ENCODE data around the gene FADS1.

FADS1 gene

DNA sequence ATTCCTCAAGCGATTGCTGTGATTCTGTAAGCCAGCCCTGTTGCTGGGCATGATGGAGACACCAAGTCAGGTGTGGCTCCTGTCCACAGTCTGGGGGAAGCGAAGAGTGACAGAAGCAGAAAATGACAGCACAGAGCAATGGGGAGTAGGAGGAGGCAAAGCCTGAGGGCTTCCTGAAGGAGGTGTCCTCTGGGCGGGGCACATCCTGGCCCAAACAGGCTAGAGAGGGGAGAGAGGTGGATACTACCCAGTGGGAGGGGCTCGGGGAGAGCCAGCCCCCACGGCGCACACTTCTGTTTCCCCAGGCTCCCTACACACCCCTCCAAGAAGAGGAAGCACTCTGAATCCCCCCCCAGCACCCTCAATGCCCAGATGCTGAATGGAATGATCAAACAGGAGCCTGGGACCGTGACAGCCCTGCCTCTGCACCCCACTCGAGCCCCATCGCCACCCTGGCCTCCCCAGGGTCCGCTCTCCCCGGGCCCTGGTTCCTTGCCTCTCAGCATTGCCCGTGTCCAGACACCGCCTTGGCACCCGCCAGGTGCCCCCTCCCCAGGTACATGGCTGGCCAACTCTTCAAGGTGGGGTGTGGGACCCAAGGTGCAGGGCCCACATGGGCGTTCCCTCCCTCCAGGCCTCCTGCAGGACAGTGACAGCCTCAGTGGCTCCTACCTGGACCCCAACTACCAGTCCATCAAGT, 45.5 kb downstream of the FADS1 start:
- no peak overlapping the region for H3K4me3 ChIP-seq (ENCODE audit: low read length)
- DNase-seq (ENCODE audit: low read depth): no peak
- TF ChIP-seq, protein P1, sequence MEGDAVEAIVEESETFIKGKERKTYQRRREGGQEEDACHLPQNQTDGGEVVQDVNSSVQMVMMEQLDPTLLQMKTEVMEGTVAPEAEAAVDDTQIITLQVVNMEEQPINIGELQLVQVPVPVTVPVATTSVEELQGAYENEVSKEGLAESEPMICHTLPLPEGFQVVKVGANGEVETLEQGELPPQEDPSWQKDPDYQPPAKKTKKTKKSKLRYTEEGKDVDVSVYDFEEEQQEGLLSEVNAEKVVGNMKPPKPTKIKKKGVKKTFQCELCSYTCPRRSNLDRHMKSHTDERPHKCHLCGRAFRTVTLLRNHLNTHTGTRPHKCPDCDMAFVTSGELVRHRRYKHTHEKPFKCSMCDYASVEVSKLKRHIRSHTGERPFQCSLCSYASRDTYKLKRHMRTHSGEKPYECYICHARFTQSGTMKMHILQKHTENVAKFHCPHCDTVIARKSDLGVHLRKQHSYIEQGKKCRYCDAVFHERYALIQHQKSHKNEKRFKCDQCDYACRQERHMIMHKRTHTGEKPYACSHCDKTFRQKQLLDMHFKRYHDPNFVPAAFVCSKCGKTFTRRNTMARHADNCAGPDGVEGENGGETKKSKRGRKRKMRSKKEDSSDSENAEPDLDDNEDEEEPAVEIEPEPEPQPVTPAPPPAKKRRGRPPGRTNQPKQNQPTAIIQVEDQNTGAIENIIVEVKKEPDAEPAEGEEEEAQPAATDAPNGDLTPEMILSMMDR (IDR thresholded peaks at IDR 0.05; ENCODE audit: insufficient read depth, low read depth, low read length, missing control alignments): no peak

DNA sequence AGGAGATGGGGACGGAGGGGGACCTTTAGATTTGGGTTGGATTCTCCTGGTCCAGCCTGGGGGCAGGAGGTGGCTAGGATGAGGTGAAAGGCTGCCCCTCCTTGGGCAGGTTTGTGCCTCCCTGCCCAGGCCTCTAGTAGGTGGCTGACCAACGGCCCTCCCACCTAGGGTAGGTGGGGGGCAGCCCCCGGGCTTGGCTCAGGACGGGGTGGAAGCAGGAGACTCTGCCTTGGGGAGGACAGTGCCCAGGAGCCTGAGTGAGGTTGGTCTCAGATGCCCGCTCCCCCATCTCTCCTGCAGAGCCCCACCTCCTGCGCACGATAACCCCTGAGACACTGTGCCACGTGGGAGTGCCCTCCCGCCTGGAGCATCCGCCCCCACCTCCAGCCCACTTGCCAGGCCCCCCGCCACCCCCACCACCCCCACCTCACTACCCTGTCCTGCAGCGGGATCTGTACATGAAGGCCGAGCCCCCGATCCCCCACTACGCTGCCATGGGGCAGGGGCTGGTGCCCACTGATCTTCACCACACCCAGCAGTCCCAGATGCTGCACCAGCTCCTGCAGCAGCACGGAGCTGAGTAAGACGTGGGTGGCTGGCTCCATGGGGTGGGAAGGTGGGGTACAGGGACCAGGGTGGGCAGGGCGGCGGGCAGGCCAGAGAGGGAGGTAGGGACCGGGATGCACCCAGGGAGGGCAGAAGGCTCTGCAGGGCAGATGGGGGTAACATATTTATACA, 46.7 kb downstream of the FADS1 start:
- no peak overlapping the region for H3K4me3 ChIP-seq (ENCODE audit: low read length)
- TF ChIP-seq, protein P1 (IDR thresholded peaks at IDR 0.05; ENCODE audit: insufficient read depth, low read depth, low read length, missing control alignments): no peak
- DNase-seq (ENCODE audit: low read depth): no peak

DNA sequence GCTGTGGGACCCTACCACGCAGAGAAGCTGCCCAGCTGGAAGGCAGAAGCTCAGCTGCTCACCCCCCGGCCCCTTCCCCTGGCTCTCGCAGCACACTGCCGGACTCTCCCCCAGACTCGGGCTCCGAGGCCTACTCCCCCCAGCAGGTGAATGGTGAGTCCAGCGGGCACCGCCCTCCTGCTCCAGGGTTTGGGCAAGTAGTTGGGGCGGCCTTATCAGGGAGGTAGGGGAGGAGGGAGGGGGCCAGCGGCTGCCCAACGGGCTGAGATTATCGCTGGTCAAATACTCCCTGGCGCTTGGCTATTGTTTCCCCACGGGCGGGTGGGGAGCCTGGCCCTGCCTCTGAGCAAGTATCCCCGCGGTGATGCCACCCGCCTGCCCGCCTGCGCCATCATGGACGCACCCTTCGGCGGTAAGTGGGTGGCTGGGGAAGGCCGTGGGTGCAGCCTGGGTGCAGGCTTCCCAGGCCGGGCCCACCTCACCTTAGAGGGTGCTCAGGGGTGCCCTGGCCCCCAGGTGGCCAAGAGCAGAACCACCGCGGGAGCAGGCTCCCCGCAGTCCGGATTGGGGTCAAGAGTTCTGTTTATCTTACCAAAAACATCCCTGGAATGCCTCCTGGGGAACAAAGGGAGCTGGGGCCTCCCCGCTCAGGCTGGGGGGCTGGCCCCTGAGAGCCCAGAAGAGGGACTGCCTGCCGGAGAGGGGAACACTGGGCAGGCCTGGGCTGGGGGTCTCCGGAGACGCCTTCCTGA, 47.5 kb downstream of the FADS1 start:
- DNase-seq (ENCODE audit: low read depth): no peak
- H3K4me3 ChIP-seq (ENCODE audit: low read length): no peak overlapping the region
- TF ChIP-seq, protein P1 (IDR thresholded peaks at IDR 0.05; ENCODE audit: insufficient read depth, low read depth, low read length, missing control alignments): no peak

DNA sequence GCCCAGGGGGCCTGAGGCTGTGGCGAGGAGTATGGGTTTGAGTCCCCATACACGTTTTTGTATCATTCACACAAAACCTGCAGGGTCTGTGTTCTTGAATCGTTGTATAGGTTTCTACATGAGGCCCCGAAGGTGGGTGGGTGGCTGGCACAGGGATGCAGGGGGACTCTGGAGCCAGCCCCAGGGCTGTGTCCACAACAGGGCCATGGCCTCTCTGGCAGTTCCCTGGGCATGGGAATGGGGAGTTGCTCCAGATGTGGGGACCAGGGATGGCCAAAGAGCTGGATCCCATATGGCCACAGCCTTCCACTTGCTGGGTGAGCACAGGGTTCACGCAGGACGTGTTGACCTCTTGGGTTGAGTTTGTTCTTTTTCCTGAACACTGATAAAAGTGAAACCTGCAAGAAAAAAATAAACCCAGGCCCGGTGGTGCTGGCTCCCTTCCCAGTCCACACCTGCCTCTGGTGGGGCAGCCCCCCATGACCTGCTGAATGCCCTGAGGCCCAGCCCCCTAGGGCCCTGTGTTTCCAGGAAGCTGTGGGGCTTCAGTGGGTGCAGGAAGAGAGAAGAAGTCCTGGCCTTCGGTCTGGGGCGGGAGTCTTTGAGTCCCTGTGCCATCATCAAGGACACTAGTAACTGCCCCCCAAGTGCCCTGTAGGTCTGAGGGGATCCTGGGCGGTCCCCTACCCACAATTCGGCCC, 48.3 kb downstream of the FADS1 start:
- no peak for DNase-seq (ENCODE audit: low read depth)
- TF ChIP-seq, protein P1 (IDR thresholded peaks at IDR 0.05; ENCODE audit: insufficient read depth, low read depth, low read length, missing control alignments): no peak
- H3K4me3 ChIP-seq (ENCODE audit: low read length): no peak overlapping the region

DNA sequence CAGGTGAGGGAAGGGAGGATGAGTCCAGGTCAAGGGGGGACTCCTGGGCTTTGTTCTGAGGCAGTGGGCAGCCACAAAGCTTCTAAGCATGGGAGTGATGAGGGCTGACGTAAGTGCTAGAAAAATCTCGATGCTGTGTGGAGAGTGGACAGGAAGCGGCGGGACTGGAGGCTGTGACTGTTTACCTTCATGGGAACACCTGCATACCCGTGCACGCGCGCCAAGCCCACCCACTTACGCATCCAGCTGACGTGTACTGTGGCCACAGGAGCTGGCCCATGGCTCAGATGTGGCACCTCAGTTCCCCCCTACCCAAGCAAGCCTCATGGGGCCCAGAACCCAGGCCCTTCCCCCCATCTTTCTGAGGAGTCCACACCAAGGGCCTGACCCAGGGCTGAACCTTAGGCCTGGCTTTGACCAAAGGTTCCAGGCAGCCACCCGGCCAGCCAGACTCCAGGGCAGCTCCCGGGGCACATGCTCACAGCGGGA, 50.4 kb downstream of the FADS1 start:
- H3K4me3 ChIP-seq (ENCODE audit: low read length): no peak overlapping the region
- TF ChIP-seq, protein P1 (IDR thresholded peaks at IDR 0.05; ENCODE audit: insufficient read depth, low read depth, low read length, missing control alignments): no peak
- no peak for DNase-seq (ENCODE audit: low read depth)

DNA sequence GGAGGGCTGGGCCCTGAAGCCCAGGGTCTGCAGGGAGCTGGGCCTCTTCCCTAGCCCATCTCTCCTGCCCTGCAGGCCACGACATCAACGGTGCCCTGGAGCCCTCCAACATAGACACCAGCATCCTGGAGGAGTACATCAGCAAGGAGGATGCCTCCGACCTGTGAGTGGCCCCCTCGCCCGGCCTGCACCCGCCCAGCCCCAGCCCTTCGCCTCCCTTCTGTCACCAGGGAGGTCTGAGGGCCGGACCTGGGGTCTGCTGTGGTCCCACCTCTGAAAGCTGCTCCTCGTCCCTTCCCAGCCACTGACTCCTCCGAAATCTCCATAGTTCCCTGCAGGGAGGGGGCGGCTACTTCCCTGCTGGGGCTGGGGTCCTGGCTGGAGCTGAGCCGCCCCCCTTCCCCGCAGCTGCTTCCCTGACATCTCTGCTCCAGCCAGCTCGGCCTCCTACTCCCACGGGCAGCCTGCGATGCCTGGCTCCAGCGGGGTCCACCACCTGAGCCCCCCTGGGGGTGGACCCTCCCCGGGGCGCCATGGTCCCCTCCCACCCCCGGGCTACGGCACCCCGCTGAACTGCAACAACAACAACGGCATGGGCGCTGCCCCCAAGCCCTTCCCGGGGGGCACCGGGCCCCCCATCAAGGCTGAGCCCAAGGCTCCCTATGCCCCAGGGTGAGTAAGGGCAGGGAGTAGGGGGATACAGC, 51.1 kb downstream of the FADS1 start:
- DNase-seq (ENCODE audit: low read depth): no peak
- H3K4me3 ChIP-seq (ENCODE audit: low read length): no peak overlapping the region
- TF ChIP-seq, protein P1 (IDR thresholded peaks at IDR 0.05; ENCODE audit: insufficient read depth, low read depth, low read length, missing control alignments): no peak
